HL-60 (cell line): ENCODE measurements around the gene PRKAG1.

Experiments used
- DNase-seq, 2 experiments: peaks; one replicate each; pipeline ENCODE4 v3.0.0-alpha.2; 2010 to 2020; ENCODE audit warnings: low read depth in 1 of 2, low spot score in 1 of 2
- H3K27ac ChIP-seq: fragments of 250-450 bp; sonication (Bioruptor Pico); replicated peaks from 2 replicates; pipeline ENCODE4 v1.5.1; 2020; ENCODE audit warnings: mild to moderate bottlenecking, moderate library complexity
- H3K27me3 ChIP-seq: fragments of 250-450 bp; sonication (Bioruptor Pico); 2 replicates; pipeline ENCODE4 v1.5.1; 2021; ENCODE audit warnings: mild to moderate bottlenecking, moderate library complexity; ENCODE audit not compliant: insufficient read depth, poor library complexity, severe bottlenecking
- H3K4me3 ChIP-seq: replicated peaks from 2 replicates; pipeline ENCODE4 v1.5.1; 2011; ENCODE audit warnings: mild to moderate bottlenecking, control low read depth, low read length; ENCODE audit not compliant: insufficient read depth
- CTCF ChIP-seq: IDR thresholded peaks from one replicate; pipeline ENCODE4 v1.5.1; 2011; ENCODE audit warnings: low read length, control low read depth, inconsistent platforms; ENCODE audit not compliant: insufficient read depth
- GABPA ChIP-seq: IDR thresholded peaks from 2 replicates; pipeline ENCODE4 v1.6.1; 2012; ENCODE audit warnings: low read depth
- POLR2AphosphoS5 ChIP-seq: IDR thresholded peaks from 2 replicates; pipeline ENCODE4 v1.6.1; 2012; ENCODE audit warnings: low read depth
- REST ChIP-seq: IDR thresholded peaks from 2 replicates; pipeline ENCODE4 v1.6.1; 2012; ENCODE audit warnings: low read depth; ENCODE audit not compliant: insufficient replicate concordance
- SPI1 ChIP-seq: IDR thresholded peaks from 2 replicates; pipeline ENCODE4 v1.6.1; 2012; ENCODE audit warnings: low read depth, mild to moderate bottlenecking, borderline replicate concordance

The PRKAG1 gene

GRCh38 chr12:49021292-49021915 is 2.8 kb upstream of the PRKAG1 start:
- DNase-seq = no peak

GRCh38 chr12:49020441-49020840 is 1.9 kb upstream of the PRKAG1 start:
- TF ChIP-seq SPI1 (no peak), REST (no peak), POLR2AphosphoS5 (no peak), CTCF (no peak), GABPA (no peak)
- no peak for DNase-seq
- no peak overlapping the region for H3K27ac ChIP-seq
- no peak overlapping the region for H3K4me3 ChIP-seq
- no peaks in the 10 kb centered on the region for H3K27me3 ChIP-seq

More at GRCh38 chr12:49021292-49021915, 2.8 kb upstream of the PRKAG1 start:
- no peak for TF ChIP-seq GABPA
- TF ChIP-seq CTCF = no peak
- TF ChIP-seq POLR2AphosphoS5 = no peak
- no peak for TF ChIP-seq SPI1
- no peak for TF ChIP-seq REST
- no peak overlapping the region for H3K4me3 ChIP-seq
- no peaks in the 10 kb centered on the region for H3K27me3 ChIP-seq
- no peak overlapping the region for H3K27ac ChIP-seq

- peak overlapping the region; percentile 94 for H3K27ac ChIP-seq
- peak overlapping the region; percentile 13 for H3K4me3 ChIP-seq
- no peak for TF ChIP-seq REST
- TF ChIP-seq GABPA = no peak
- peak; percentile 38; the same call in 1 of the 2 replicates for TF ChIP-seq SPI1
- TF ChIP-seq CTCF = peak; percentile 66
- no peak for TF ChIP-seq POLR2AphosphoS5
- peak; percentile 66 to 86 for DNase-seq
- no peaks in the 10 kb centered on the region for H3K27me3 ChIP-seq
Measured at GRCh38 chr12:49019443-49020324, 1.1 kb upstream of the PRKAG1 start.
